ENCODE results near the gene LEP.

Gene LEP

GRCh38 chr7:128240696-128241386 is at the start of gene LEP:
Gene LEP (plus strand): TSS chr7:128241278. CDS start chr7:128252019, 10,741 bp downstream.
- no peak for DNase-seq

DNA sequence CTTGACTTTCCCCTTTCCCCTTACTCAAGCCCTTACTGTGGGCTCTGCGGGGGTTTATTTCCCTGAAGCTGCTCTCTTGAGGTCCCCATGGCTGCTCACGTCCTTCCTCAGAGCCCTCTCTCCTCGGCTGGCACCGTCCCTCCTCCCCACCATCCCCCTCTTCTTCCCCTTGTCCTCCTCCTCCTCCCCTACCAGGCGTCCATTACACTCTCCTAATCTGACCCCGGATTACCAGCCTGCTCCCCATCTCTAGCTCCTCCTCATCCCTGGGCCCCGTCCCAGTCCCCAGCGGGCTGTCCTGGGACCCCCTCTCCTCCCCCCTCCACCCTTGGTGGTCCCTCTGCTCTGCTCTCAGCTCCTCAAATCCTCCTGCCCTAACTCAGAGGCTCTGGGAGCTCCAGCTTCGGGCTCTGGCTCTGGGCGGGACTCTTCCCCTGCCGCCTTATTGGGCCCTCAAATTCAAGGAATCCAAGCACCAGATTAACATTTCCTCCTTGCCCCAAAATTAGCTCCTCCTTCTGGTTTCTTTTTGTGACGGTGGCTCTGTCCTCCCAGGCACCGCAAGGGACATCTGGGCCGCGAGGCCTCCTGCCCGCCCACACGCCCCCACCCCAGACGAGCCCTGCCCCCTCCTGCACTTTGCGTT is 48.5 kb upstream of the LEP start:
- DNase-seq, result no peak

DNA sequence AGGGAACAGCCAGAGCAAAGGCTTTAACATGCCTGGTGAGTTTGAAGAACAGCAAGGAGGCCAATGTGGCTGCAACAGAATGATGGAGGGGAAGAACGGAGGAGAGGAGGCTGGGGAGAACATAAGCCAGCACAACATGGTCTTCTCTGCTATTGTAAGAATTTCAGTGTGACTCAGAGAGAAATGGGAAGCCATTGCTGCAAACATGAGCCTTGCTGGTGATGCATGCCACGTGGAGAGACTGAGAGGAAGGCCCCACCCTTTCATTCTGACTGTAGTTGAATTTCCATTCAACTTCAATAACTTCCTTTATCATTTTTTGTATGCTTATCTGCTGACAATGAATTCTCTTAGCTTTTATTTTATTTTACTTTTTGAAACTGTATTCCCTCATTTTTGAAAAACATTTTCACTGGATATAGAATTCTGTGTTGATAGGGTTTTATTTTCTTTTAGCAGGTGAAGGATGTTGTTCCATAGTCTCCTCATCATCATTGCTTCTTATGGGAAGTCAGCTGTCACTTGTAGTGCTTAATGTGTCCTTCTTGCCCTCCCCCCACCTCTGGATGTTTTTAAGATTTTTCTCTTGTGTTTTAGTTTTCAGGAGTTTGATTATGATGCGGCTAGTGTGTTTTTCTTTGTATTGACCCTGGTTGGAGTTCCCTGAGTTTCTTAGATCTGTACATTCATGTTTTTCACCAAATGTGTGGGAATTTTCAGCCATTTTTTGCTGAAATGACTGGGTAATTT is 46.4 kb upstream of the LEP start:
- DNase-seq, result no peak

- no peak for DNase-seq
Observed at GRCh38 chr7:128197589-128197988, 43.5 kb upstream of the LEP start.

- no peak for DNase-seq
Observed at GRCh38 chr7:128197989-128198580, 43.0 kb upstream of the LEP start.

- no peak for DNase-seq
Observed at GRCh38 chr7:128200376-128200775, 40.7 kb upstream of the LEP start.

- no peak for DNase-seq
Observed at GRCh38 chr7:128201067-128201689, 39.9 kb upstream of the LEP start.

DNA sequence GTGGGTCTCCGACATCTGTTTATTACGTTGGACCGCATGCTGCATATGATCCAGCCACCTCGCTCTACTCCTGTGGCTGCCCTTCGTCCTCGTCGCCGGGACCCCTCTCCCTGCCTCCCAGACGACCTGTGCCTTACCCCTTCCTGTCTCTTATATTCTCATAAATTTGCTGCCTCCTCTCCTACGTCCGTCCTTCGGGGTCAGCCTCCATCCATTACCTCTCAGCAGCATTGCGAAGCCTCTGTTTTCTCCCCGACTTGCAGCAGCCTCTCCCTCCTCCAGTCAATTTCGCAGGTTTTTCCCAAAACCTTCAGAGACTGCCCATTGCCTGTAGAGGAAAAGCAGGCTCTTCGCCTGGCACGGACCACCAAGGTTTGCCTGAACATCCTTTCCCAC is 39.4 kb upstream of the LEP start:
- no peak for DNase-seq

GRCh38 chr7:128202287-128202957 is 38.7 kb upstream of the LEP start:
- no peak for DNase-seq

DNA sequence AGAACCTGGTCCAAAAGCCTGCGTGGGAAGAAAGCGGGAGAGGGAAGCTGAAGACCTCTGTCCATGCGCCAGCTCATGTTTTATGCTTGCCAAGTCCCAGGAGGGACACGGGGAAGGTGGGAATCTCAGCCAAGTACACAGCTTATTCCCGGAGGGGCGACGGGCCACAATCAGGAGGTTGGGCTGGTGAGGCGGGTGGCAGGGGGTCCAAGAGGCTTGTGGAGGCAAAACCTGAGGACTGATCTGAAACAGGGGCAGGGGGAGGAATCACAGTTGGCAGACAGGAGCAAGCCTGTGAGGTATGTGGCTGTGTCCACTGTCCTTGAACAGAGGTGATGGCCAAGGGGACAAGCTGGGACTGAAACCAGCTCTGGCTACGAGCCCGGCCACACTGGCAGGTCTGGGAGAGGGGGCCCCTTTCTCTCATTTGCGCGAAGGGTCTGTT is 38.0 kb upstream of the LEP start:
- no peak for DNase-seq

- no peak for DNase-seq
Observed at GRCh38 chr7:128203710-128204214, 37.3 kb upstream of the LEP start.

- peak; percentile 68 for DNase-seq
Observed at GRCh38 chr7:128204455-128204854, 36.6 kb upstream of the LEP start.

DNA sequence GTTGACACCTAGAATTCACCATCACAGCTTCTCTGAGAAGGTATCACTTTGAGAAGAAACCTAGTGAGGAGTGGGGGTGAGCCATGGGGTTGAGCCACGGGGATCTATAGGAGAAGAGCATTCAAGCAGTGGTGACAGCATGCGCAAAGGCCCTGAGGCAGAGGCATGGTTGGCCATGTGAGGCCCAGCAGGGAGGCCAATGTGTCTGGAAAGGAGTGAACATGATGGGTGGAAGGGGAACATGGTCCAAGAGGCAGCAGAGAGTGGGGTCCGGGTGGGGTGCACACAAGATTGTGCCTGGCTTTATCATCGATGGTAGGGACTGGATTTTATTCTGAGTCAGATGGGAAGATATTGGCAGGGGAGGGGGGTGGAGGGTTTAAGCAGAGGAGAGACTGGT is 36.0 kb upstream of the LEP start:
- no peak for DNase-seq

GRCh38 chr7:128206017-128206746 is 34.9 kb upstream of the LEP start:
- no peak for DNase-seq

- DNase-seq, result no peak
Observed at GRCh38 chr7:128206747-128207500, 34.2 kb upstream of the LEP start.

GRCh38 chr7:128207609-128208008 is 33.5 kb upstream of the LEP start:
- no peak for DNase-seq

GRCh38 chr7:128209229-128210035 is 31.6 kb upstream of the LEP start:
- peak; percentile 79 for DNase-seq

- no peak for DNase-seq
Observed at GRCh38 chr7:128210036-128210347, 31.1 kb upstream of the LEP start.

GRCh38 chr7:128210590-128211570 is 30.2 kb upstream of the LEP start:
- no peak for DNase-seq

All from hematopoietic multipotent progenitor cell treated with erythropoietin and hydrocortisone succinate and interleukin-3 and kit ligand, for 8 days (in vitro differentiated cells).